ENCODE results near the gene MAGED2.

DNA sequence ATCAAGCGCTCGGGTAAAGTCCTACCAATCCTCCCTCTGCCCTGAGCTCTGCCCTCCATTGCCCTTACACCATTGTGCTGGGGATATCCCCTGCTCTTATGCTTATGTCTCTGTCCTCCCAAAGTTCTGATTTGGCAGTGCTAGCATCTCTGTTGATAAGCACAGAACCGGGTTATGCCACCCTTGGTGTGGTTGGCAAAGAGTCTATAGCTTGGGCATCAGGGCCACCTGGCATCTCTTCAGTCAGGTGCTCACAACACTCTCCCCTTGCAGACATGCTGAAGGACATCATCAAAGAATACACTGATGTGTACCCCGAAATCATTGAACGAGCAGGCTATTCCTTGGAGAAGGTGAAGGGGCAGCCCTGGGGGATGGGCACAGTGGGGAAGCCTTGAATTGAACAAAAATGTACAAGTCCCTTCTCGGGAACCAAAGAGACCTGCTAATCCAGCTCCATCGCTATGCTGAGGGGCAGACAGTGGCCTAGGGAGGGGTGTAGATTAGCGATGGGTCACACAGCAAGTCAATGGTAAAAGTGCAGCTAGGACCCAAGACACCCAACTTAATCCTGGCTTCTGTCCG lies 3.8 kb downstream of the MAGED2 start:
- TF ChIP-seq EZH2 (IDR thresholded peaks at IDR 0.05; ENCODE audit: insufficient read depth, poor library complexity, severe bottlenecking) (no peak), EZH2phosphoT487 (IDR thresholded peaks at IDR 0.05; ENCODE audit: insufficient read depth, low read depth) (no peak)

Data from GM23248 (cell line).